HG03159 (cell line): Measurements from ENCODE around the gene TOMM70.
A peak's percentile ranks its signal among the peaks of the same experiment; 100 is the strongest.
"Not testable (repeated sequence)": the region's sequence is repeated elsewhere in the genome, so short reads cannot be mapped to it uniquely, and the experiment has no call there.

Experiments used
- ATAC-seq: cut with Tn5 transposase; IDR thresholded peaks from one replicate; pipeline ENCODE4 v1.9.1; 2021; ENCODE audit warnings: mild to moderate bottlenecking, moderate library complexity; ENCODE audit not compliant: unreplicated experiment

The TOMM70 gene

DNA sequence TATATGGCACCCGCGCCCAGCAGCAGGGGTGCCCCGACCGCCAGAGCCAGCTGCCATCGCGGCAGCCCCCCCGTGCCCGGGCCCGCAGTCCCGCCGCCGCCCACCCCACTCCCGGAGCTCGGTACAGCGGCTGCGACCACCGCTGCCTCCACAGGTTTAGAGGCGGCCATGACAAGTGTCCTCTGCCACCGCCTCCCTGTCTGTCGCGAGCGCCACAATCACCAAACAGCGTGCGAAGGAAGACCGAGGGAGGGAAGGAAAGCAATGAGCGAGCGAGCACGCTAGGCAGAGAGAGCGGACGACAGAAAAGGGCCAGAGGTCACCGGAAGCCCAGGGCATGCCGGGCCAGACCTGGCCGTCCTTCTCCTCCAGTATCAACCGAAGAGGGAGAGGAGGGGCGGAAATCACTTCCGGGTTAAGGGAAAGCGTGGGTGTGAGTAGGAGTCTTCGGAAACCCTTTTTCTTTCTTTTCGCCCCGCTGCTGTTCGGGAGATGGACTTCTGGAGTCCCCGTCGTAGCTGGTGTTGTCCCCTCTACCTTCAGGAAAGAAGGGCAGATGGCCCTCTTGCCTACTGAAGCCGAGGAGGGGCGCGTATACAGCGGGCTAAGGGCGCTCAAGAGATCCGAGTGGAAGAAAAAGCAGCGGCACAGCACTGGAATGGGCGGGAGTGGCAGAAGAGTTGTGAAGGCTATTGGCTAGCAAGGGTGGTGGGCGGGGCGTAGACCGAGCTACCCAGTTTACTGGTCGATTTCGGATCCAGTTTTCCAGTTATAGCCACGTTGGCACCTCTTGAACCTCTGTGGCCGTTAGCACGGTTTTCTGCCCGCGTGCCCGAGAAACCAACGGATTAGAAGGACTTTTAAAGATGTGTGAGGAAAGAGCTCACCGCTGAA, at the start of gene TOMM70, which contains the start of gene LNP1:
Gene TOMM70 (minus strand): TSS at position 310 of the 894 bp plus-strand sequence. CDS start 140 bp downstream, at position 170.
Gene LNP1 (plus strand): TSS at position 760 of the 894 bp plus-strand sequence. CDS start 28,191 bp downstream, outside the sequence.
- ATAC-seq, result peak; percentile 85

DNA sequence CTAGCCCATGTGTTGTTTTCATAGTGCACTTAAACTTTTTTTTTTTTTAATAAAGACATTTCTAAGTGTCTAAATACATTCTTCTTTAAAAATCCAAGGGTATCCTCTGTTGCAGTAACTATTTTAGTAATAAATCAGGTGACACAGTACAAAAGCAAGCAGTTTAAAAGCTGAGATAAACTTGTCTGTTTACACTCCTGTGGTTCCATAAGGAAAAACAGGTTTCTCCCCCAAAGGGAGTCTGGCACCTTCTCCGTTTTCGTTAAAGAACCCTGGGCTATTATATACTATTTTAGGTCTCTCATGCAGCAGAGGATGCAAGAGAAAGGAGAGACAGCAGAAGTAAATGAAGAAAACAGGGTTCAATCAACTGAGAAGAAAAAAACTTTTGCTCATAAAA, 48.3 kb upstream of the TOMM70 start:
- ATAC-seq, result no peak

DNA sequence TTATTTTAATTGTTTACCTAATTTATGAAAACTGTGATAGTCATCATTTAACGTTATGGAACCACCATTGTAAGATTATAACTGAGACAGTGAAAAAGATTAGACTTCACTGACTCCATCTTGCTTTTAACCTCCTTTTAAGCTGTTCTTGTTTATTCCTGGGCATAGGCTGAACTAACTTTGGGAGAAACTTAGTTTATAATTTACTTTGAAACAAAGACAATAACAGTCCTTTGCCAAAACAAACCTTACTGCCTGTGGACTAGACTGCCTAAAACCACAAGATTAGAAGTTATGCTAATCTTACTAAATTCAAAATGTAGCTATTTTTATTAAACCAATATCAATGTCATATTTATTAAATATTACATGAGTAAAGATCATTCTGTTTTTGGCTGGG, 47.2 kb upstream of the TOMM70 start:
- no peak for ATAC-seq

DNA sequence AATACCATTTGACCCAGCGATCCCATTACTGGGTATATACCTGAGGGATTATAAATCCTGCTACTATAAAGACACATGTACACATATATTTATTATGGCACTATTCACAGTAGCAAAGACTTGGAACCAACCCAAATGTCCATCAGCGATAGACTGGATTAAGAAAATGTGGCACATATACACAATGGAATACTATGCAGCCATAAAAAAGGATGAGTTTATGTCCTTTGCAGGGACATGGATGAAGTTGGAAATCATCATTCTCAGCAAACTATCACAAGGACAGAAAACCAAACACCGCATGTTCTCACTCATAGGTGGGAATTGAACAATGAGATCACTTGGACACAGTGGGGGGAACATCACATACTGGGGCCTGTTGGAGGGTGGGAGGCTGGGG, 46.2 kb upstream of the TOMM70 start:
- not testable (repeated sequence) for ATAC-seq

DNA sequence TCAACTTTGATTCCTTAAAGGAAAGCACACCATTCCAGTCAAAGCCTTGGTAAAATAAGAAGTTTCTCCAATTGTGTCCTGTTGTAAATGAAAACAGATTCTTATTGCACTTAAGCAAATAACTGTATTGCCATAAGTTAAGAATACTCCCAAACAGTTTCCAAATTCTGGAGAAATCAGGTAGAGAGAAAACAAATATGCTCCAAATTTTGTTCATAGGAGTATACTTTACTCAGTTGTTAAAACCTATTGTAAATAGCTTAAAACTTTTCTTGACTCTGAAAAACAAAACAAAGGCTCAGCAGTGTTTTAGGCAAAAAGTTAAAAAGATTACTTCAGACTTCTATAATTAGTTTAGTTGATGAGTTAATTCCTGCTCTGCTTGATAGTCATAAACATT, 42.8 kb upstream of the TOMM70 start:
- no peak for ATAC-seq

DNA sequence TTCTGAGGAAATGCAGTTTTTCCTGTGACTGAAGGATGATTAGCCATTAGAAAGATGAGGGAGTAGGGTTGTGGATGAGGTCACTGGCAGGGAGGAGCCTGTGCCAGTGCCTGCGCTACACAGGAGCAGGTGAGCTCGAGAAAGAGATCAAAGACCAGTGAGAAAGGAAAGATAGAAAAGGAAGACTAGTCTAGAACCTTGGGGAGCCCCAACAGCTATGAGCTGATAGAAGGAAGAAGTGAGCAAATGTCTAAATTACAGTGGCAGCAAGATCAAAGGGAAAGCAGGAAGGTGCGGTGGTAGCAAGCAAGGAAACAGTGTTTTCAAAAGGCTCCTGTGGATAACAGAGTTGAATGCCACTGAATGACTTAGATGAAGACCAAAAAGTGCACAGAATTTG, 40.0 kb upstream of the TOMM70 start:
- no peak for ATAC-seq

DNA sequence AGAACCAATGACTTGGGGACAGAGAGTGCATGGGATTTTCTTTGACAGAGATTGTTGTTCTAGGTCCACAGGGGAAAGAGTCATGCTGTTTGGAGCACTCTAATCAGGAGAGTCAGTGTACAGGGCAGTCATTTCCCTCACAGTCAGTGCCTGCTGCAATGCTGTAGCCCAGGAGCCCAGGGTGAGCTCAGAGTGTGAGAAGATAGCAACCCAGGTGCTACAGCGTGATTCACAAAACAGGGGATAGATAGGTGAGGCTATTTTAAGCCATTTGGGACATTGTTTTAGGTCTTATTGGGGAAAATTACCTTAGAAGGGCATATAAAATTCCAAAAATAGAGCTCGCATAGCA, 37.7 kb upstream of the TOMM70 start:
- ATAC-seq, result no peak

DNA sequence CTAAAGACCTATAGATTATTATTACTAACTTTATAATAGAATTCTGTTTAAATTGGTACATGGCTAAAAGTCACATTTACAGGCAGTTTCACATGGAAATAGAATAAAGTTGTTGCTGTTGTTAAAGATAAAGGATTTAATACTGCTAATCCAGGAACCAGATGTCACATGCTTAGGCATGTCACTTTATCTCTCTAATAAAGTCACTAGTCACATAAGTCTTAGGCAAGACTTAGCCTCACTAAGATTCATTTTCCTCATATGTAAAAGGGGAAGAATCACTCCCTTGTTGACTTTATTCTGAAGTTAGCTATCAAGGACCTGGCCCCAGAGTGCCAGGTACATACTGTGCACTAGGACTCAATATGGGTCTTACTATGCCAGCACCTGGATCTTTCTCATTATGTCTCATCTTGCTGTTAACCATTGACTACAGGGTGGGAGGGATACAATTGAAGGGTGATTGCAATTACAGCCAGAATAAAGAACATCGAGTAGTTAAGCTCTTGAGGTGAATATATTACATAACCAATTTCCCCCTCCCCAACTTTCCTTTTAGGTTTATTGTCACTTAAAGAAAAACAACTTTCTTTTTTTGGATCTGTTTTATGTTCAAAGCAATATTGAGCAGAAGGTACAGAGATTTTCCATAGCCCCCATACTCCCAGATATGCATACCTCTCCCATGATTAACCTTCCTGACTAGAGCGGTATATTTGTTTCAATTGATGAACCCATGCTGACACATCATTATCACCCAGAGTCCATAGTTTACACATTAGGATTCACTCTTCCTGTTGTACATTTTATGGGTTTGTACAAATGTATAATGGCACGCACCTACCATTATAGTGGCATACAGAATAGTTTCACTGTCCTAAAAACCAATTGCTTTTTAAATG, 37.1 kb upstream of the TOMM70 start:
- no peak for ATAC-seq

DNA sequence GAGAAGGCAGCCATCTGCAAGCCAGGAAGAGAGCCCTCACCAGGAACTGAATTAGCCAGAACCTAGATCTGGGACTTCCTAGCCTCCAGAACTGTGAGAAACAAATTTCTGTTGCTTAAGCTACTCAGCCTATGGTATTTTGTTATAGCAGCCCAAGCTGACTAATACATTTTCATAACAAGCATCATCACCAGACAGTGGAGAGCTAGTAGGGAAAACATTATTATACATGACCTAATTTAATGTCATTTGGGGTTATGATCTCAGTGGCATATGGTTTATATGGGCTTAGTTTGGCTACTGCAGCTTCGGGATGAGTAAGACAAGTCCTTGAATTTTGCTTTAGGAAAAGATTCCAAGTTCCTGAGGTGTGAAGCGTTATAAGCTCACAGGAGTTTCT, 36.1 kb upstream of the TOMM70 start:
- no peak for ATAC-seq

DNA sequence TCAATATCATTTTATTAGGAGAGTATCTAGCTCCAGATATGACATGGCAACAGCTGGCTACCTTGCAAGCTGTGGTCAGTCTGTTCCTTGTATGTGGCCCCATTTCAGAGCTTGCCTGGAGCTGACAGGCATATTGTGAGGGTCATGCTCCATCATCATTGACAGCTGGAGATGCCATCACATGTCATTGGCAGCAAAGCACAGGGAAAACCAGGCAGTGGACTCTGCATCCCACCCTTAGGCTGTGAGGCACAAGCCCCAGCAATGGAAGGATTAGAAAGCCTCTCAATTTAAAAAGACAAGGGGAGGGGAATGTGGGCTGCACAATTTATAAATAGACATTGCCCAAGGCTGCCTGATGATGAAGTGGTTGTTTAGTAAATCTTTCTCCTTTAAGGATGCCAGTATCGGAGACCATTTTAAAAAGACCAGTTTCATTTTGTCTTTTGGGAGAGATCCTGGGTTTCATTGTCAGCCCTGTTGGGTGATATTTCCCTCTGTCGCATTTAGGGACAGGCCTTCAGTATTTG, 28.4 kb upstream of the TOMM70 start:
- ATAC-seq, result no peak

DNA sequence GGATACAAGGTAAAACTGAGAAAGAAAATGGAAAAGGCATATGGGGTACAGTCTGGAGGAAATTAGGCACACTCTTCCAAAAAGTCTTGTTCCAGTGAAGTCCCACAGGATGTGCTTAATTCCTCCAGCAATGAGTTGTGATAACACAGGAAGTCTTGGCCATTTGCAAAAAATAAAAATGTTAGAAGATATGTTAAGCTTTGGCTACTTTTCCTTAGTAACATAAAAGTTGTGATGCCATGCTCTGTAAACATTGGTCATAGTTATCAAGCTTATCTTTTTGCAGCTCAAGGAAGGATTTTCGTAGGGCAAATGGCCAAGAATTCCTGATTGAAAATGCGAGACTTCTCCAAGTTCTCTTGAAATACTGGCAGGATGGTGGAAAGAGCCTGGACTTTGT, 26.8 kb upstream of the TOMM70 start:
- ATAC-seq, result no peak

DNA sequence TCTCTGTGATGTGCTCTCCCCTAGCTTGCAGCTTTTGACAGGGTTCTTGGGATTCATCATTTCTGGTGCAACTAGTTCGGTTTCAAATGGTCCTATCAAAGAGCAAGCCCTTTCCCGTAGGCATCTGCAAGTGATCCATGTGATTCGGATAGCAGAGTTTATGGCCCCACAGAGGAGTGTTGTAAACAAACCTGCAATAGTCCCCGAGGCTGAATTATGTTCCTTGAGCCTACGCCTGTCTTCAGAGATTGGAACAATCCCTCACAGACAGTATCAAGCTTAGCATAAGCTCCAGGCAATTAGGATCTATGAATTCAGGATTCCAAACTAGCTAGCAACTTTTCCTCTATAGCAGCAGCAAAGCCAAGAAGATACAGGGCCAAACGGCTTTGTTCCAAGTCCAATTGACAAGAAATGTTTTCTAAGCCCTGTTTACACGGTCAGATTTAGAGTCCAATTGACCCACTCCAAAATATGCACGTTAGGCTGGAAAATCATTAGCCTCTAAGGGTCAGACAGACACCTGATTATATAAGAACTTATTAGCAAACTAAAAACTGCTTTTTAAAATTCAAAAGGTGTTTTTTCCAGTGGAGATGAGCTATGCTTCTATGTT, 25.3 kb upstream of the TOMM70 start:
- no peak for ATAC-seq

DNA sequence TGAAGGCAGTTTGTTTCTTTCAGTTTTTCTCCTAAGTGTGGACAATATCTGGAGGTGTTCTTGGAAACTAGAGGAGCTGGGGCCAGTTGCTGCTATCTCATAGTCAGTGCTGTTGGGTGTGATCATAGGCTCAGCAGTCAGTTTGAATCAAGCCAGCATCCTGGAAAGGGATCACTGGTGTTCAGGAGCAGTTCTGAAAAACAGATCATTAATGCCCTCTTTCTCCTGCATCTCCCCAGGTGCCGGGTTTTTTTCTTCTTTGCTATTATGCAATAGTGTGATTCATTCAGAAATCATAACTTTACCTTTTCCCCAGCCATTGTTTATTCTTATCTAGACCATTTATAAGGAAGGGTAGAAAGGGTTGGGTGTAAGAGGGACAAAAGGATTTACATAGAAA, 24.4 kb upstream of the TOMM70 start:
- ATAC-seq, result no peak

DNA sequence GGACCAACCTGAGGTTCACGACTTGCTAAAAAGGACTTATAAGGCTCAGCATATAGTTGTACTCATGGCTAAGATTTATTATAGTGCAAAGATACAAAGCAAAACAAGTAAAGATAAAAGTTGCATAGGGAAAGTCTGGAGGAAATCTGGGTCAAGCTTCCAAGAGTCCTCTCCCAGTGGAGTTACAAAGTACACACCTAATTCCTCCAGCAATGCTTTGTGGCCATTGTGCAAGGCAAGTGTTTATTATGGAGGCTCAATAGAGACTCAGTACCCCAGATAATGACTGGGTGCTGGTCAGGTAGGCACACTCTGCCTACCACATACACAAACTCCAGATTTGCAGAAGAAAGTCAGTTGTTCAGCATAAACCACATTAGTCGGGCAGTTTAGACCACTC, 23.4 kb upstream of the TOMM70 start:
- no peak for ATAC-seq

DNA sequence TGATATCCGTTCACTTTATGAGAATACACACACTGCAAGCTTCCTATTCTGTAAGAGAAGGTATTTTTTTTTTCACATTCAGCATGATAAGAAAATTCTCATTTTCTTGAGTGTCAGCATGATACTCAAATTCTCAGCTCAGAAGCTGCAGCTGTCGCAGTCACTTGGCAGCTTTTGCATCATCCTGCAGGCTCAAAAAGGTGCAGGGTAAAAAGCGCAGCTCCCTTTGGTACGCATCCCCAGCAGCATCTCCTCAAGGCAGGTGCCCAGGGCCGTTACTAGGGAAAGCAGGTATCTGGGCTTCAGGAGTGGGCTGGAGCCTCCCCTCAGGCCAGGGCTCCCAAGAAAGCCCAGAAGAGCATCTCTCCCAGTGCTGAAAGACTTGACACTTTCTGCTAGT, 22.7 kb upstream of the TOMM70 start:
- ATAC-seq, result no peak

DNA sequence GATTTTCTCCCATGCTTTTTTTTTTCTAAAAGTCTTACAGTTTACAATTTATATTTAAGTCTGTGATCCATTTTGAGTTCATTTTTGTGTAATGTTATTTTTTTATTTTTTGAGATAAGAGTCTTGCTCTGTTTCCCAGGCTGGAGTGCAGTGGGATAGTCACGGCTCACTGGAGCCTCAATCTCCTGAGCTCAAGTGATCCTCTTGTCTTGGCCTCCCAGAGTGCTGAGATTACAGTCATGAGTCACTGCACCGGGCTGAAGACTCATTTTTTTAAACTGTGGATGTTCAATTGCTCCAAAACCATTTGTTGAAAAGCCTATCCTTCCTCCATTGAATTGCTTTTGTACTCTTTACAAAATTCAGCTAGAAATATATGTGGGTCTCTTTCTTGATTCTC, 20.0 kb upstream of the TOMM70 start:
- ATAC-seq, result no peak

DNA sequence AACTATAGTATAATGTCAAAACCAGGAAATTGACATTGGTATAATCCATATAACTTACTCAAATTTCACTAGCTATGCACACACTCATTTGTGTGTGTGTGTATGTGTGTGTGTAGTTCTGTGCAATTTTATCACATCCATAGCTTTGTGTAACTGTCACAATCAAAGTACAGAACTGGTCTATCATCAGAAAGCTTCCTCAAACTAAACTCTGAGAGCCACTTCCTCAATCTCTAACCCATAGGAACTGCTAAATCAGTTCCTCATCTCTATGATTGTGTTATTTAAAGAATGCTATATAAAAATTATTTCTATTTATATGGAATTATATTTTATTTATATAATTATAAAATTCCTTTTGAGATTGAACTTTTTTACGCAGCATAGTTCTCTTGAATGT, 18.5 kb upstream of the TOMM70 start:
- no peak for ATAC-seq

DNA sequence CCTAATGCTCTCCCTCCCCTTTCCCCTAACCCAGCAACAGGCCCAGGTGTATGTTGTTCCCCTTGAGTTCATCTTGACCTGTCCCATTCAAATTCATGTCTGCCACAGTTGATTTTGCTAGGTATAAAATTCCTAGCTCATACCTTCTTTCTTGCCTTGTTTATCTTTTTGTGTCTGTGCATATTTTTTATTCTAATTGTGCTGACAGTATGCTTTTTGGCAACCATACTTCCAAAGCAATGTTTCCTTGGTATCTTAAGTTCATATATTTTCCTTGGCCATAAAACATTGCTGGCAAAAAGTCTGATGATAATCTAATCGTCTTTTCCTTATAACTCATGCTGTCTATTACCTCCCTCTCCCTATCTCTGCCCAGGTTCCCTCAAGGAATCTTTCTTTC, 16.0 kb upstream of the TOMM70 start:
- ATAC-seq, result no peak

DNA sequence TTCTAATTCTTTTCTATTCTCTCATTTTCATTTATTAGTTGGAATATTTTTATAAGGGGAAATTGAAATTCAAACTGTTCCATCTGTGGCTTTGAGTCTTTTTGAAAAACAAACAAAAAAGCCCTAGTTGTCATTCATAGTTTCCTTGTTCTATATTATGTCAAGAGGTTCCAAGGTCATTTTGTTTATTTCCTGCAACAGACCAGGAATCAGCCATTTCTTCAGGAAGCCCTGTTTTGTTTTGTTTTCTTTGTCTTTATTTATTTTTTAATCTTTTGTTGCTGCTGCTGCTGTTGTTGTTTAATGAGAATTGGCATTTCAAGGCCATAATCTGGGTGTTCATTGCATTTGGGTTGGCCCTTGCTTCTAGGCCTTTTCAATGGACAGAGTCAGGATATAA, 15.3 kb upstream of the TOMM70 start:
- ATAC-seq, result no peak

DNA sequence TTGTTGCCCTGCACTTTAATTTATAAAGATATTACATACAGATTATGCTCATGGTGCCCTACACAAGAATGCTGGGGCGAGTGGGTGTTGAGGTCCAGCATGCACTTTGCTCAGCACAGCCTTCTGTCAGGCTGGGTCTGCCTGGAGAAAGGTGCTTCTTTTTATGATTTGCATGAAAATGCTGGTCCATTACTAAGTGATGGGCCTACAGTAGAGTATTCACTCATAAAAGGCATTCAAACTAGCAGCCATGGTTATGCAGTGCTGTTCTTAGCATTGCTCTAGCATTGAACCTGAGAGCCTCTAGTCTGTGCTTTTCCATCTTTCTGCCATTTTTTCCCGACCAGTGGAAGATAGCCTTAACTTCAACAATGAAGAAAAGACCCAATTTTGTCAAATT, 12.7 kb upstream of the TOMM70 start:
- ATAC-seq, result no peak

DNA sequence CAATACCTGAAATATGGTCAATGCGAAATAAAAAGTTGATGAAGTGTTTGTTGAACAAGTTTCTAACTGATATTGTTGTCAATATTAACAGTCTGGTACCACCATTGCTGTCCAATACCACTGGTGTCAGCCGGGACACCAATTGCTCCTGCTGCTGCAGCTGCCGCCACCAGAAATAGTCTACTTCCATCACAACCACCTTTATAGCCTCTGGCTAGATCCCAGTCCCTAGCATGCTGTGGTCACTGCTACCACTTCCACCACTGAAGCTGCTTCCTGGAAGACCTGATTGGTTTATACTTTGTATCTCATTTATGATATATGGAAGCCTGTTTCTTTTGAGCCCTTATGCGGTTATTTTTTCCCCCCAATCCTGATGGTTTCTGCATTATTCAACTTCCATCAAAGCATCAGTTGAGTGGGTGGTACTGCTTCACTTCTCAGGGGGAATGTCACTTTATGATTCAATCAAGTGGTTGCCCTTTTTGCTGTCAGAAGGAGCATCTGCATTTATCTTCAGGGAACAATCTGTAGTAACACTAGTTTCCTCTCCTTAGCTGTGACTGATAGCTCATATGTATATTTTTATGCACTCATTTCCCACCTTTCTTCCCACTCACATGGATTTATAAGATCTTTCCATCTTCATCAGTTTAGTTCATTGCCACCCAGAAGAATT, 12.2 kb upstream of the TOMM70 start:
- no peak for ATAC-seq
